TTC549 (cell line): ENCODE measurements around the gene VAMP2.

Experiments used
- FAIRE-seq: peaks from 2 replicates; lab custom pipeline; 2012; peaks lifted over from hg19 to GRCh38; lab: Jason Lieb, UNC

The VAMP2 gene

GRCh38 chr17:8122924-8123694, 39.6 kb downstream of the VAMP2 start:
- FAIRE-seq = no peak

- FAIRE-seq = no peak
These were observed 40.3 kb downstream of the VAMP2 start for GRCh38 chr17:8122422-8122923.

GRCh38 chr17:8121681-8122421, 40.9 kb downstream of the VAMP2 start:
- no peak for FAIRE-seq

- FAIRE-seq = no peak
These were observed 41.4 kb downstream of the VAMP2 start for GRCh38 chr17:8121407-8121680.

GRCh38 chr17:8120520-8121406, 42.0 kb downstream of the VAMP2 start:
- FAIRE-seq = no peak

- FAIRE-seq = peak; percentile 92
These were observed 42.9 kb downstream of the VAMP2 start for GRCh38 chr17:8119581-8120519.

- FAIRE-seq = peak; percentile 38
These were observed 43.8 kb downstream of the VAMP2 start for GRCh38 chr17:8118769-8119580.

- FAIRE-seq = no peak
These were observed 44.6 kb downstream of the VAMP2 start, which contains the start of gene ALOXE3 for GRCh38 chr17:8117980-8118768. Gene ALOXE3, minus strand, starts transcription at chr17:8118514. Its CDS starts 524 bp downstream, at chr17:8117990.

GRCh38 chr17:8117367-8117979, 45.3 kb downstream of the VAMP2 start:
- no peak for FAIRE-seq

- no peak for FAIRE-seq
These were observed 46.0 kb downstream of the VAMP2 start for GRCh38 chr17:8116776-8117175.

- FAIRE-seq = no peak
These were observed 51.8 kb downstream of the VAMP2 start for GRCh38 chr17:8110907-8111306.

GRCh38 chr17:8110456-8110804, 52.3 kb downstream of the VAMP2 start:
- no peak for FAIRE-seq

- no peak for FAIRE-seq
These were observed 52.9 kb downstream of the VAMP2 start for GRCh38 chr17:8109661-8110455.
